Prostate gland (tissue), 2 donors: Measurements from ENCODE around the gene C2CD3. TPM values are rescaled to one million over a fixed set of nuclear protein-coding genes. Genes with fewer than 3 reads are reported as not detected.

ENCODE experiments used
- DNase-seq: peaks from one replicate; pipeline ENCODE4 v3.0.0-alpha.2; 2019; ENCODE audit warnings: low spot score
- H3K27ac ChIP-seq, 2 donors: fragments of 200-600 bp; sonication (generic); 2 replicates each; pipeline ENCODE4 v1.5.1; 2017 to 2019
- H3K27me3 ChIP-seq: fragments of 200-600 bp; sonication (generic); replicated peaks from 2 replicates; pipeline ENCODE4 v1.5.1; 2019; ENCODE audit not compliant: insufficient read depth
- H3K36me3 ChIP-seq, 2 donors: fragments of 200-600 bp; sonication (generic); 1 replicate in 1 of 2; 2 replicates in 1 of 2; pipeline versions ENCODE4 v1.5.1 to v1.8.1; 2017 to 2019
- H3K4me1 ChIP-seq: fragments of 200-600 bp; sonication (generic); replicated peaks from 2 replicates; pipeline ENCODE4 v1.5.1; 2019
- H3K4me3 ChIP-seq, 2 donors: fragments of 200-600 bp; sonication (generic); 2 replicates each; pipeline ENCODE4 v1.5.1; 2017 to 2019
- H3K9me3 ChIP-seq: fragments of 200-600 bp; sonication (generic); 2 replicates; pipeline ENCODE4 v1.5.1; 2017
- CTCF ChIP-seq, 4 experiments: fragments of 200-600 bp in 2 of 4; fragments of 450-650 bp in 2 of 4; sonication (generic) in 2 of 4; IDR thresholded peaks; 1 replicate in 3 of 4; 2 replicates in 1 of 4; pipeline ENCODE4 v1.5.1; 2016 to 2019; ENCODE audit warnings: antibody characterized with exemption in 4 of 4, mild to moderate bottlenecking in 2 of 4, moderate library complexity in 2 of 4
- POLR2A ChIP-seq: fragments of 450-650 bp; IDR thresholded peaks from one replicate; pipeline ENCODE4 v1.6.1; 2016; ENCODE audit warnings: antibody characterized with exemption, mild to moderate bottlenecking
- POLR2AphosphoS5 ChIP-seq: sonication (generic); formaldehyde crosslinking; IDR thresholded peaks from one replicate; pipeline ENCODE4 v1.6.1; 2017; ENCODE audit warnings: antibody characterized with exemption
- WGBS: methylation state at CpG from one replicate; pipeline ENCODE4 v1.1.5; 2018; 5-methylcytosine and 5-hydroxymethylcytosine counted together
- intact Hi-C: fragments of 100-400 bp; cut with DNase I; formaldehyde crosslinking; loops from one replicate; pipeline ENCODE4 v1.14.2; 2022
- total RNA-seq, 2 donors: library from RNA; depleted of rRNA; stranded (reverse); fragments of >200 nt; gene quantifications; one replicate each; pipeline ENCODE4 v1.1.0, GENCODE V29; 2016

Gene C2CD3
- total RNA-seq, 2 donors from 2014 or later, result 38.7 to 49.6 TPM

DNA sequence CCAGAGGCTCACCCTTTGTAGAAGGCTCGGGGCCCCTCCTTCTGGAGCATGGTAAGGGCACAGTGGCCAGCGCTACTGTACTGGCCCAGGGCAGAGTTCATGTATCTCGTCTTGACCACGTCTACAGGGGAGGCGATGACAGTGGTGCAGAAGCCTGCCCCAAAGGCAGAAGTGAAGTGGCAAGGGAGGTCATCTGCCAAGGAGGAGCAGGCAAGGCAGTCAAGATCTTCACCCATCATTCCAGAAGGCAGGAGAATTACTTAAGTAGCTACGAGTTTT is 195.4 kb downstream of the C2CD3 start:
- intact Hi-C loops, result no loop called here
- no peaks in the 10 kb centered on the region for H3K36me3 ChIP-seq
- no peak overlapping the region for H3K27ac ChIP-seq
- no peak for DNase-seq
- H3K4me3 ChIP-seq, result no peak overlapping the region
- H3K4me1 ChIP-seq, result no peaks in the 10 kb centered on the region
- no peaks in the 10 kb centered on the region for H3K9me3 ChIP-seq
- H3K27me3 ChIP-seq, result no peaks in the 10 kb centered on the region
- TF ChIP-seq POLR2A, result no peak
- no peak for TF ChIP-seq POLR2AphosphoS5
- TF ChIP-seq CTCF (IDR thresholded peaks at IDR 0.05), result no peak
- 86% methylated on average over 6 of the region's 6 CpGs for WGBS

DNA sequence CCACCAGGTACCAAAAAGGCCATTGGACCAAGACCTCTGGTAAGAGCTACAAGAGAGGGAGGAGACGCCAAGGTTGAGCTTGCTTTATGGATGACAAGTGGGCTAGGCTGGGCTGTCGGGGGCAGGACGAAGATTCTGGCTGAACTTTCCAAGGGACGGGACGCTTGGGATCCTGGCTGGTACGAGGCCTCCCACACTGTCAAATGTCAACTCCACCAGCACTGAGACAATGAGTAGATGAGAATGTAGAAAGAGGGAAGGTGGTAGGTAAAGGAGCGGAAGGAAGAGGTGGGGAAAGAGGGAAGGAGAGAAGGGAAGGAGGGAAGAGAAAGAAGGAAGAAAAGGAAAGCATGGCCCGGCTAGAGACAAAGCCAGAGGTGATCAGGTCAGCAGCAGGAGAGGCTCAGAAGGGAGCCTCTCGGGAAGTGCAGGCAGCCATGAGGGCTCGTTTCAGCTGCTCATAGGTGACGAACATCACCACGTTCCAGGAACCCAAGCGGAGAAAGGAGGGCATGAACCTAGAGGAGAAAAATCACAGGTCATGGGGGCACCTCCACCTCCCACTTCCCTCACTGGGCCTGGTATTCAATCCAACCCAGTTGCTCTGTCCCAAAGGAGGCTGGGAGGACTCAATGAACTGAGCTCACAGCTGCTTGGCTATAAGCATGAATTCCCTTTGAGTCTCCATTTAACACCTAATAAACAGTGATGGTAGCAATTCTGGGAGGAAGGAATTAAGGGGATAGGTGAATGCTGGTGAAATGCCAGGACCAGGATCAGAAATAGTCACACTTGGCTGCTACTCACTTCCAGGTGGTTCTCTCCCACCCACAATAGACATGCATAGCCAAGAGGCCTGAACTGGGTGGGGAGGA is 196.0 kb downstream of the C2CD3 start:
- TF ChIP-seq CTCF (IDR thresholded peaks at IDR 0.05) (no peak), POLR2A (no peak), POLR2AphosphoS5 (no peak)
- H3K27me3 ChIP-seq, result no peaks in the 10 kb centered on the region
- WGBS, result 90% methylated on average over 13 of the region's 13 CpGs
- H3K27ac ChIP-seq, result no peak overlapping the region
- intact Hi-C loops, result no loop called here
- DNase-seq, result no peak
- H3K36me3 ChIP-seq, result no peaks in the 10 kb centered on the region
- no peaks in the 10 kb centered on the region for H3K4me1 ChIP-seq
- H3K4me3 ChIP-seq, result no peak overlapping the region
- no peaks in the 10 kb centered on the region for H3K9me3 ChIP-seq

- no peak for DNase-seq
- intact Hi-C loops, result no loop called here
- no peak overlapping the region for H3K27ac ChIP-seq
Observed at GRCh38 chr11:73972620-73973449, 198.0 kb downstream of the C2CD3 start.

DNA sequence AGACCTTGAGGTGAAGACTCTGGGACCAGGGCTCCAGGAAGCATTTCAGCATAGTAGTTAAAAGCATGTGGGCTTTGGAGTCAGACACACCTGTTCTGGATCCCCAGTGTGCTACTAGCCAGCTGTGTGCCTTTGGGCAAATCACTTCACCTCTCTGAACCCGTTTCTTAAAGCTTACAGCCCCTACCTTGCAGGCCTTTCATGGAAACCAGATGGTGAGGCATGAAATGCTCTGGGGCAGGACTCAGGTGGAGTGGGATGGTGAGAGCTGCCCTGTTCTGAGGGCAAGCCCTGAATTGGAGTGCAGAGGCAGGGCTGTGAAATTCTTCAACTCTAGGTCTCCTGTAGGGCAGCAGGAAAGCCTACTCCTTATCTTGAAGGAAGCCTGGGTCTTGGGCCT is 198.6 kb downstream of the C2CD3 start:
- no peak for DNase-seq
- 94% methylated on average over 1 of the region's 1 CpG for WGBS
- H3K4me3 ChIP-seq, result no peak overlapping the region
- H3K27ac ChIP-seq, result no peak overlapping the region
- H3K4me1 ChIP-seq, result no peaks in the 10 kb centered on the region
- intact Hi-C loops, result no loop called here
- no peaks in the 10 kb centered on the region for H3K27me3 ChIP-seq
- H3K36me3 ChIP-seq, result no peaks in the 10 kb centered on the region
- TF ChIP-seq POLR2A, result no peak
- no peak for TF ChIP-seq CTCF (IDR thresholded peaks at IDR 0.05)
- TF ChIP-seq POLR2AphosphoS5, result no peak
- H3K9me3 ChIP-seq, result no peaks in the 10 kb centered on the region

More at GRCh38 chr11:73972620-73973449, 198.0 kb downstream of the C2CD3 start:
- Histone ChIP-seq H3K36me3 (no peaks in the 10 kb centered on the region), H3K4me1 (no peaks in the 10 kb centered on the region), H3K9me3 (no peaks in the 10 kb centered on the region), H3K4me3 (no peak overlapping the region), H3K27me3 (no peaks in the 10 kb centered on the region)
- 83% methylated on average over 11 of the region's 11 CpGs for WGBS
- TF ChIP-seq POLR2AphosphoS5, result no peak
- no peak for TF ChIP-seq CTCF (IDR thresholded peaks at IDR 0.05)
- TF ChIP-seq POLR2A, result no peak
